HG03457 (cell line): ENCODE results near the gene IP6K3.

Experiments used
- ATAC-seq: cut with Tn5 transposase; IDR thresholded peaks from one replicate; pipeline ENCODE4 v1.9.1; 2021; ENCODE audit warnings: moderate number of reproducible peaks; ENCODE audit not compliant: unreplicated experiment

The IP6K3 gene

DNA sequence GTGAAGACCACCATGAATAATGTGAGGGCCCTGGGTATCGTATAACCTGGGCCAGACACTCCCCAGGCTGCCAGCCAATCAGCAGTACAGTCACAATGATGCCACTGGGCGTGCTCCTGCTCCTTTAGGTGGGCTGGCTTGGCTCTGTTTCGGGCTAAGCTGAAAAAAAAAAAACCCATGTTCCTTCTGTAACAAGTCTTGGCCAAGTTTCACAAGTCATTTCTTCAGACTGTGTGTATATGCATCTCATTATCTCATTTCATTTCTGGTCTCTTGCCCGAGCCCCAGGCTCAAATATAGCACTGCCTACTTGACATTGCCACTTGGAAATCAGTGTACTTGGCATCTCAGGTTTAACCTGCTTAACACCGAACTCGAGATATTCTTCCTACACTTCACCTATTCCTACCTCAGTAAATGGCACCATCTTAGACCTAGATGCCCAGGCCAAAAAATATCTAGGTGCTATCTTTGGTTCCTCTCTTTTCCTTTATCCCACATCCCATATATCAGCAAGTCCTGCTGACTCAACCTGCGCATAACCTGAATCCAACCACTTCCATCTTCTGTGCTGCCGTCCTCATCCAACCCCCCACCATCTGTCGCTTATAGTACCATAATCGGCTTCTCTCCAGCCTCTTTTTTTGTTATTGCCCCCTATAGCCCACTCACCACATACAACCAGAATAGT is 37.0 kb downstream of the IP6K3 start:
- ATAC-seq: no peak

DNA sequence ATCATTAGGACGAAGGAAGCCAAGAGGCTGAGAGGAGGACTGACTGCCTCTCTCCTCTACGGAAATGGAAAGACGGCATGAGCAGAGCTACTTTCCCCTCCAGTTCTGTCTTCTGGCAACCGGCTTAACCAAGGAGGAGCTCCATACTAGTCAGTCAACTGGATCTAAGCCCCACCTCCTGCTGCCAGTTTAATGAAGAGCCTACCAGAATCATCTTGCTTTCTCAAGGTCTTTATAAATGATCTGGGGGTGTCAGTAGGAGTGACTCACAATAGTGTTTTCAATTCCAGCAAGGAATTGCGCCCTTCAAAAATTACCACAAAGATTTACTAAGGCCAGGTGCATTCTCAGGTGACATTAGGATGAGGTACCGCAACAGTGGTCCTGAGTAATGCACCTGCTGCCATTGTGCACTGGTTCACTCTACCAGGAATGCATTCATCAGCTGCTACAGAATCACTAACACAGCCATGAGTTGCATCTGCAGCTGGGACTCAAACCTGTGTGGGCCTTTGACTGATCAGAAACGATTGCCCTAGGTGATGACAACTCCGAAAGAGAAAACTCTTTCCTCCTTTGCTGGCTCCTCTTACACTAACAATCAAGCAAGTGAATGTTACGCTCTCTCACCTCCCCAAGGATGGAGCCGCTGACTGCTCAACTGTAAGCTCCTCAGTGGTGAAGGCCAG is 38.0 kb downstream of the IP6K3 start:
- ATAC-seq: no peak

DNA sequence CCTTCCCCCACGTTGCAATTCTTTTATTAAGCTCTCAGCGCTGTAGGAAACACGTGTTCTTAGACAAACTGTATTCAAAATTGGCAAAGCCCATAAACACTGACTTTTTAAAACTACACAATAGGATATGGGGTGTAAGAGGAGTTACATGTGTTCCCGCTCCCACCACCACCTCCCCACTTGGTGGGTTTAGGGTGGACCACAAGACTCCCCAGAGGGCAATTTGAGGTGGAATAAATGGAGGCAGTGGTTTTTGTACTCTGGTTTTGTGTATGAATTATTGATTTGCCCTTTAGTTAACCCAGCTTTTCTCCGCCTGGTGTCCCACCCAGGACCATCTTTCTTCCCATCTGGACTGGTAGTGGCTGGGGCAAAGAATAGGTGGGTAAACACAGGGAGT is 38.9 kb downstream of the IP6K3 start:
- ATAC-seq: no peak

DNA sequence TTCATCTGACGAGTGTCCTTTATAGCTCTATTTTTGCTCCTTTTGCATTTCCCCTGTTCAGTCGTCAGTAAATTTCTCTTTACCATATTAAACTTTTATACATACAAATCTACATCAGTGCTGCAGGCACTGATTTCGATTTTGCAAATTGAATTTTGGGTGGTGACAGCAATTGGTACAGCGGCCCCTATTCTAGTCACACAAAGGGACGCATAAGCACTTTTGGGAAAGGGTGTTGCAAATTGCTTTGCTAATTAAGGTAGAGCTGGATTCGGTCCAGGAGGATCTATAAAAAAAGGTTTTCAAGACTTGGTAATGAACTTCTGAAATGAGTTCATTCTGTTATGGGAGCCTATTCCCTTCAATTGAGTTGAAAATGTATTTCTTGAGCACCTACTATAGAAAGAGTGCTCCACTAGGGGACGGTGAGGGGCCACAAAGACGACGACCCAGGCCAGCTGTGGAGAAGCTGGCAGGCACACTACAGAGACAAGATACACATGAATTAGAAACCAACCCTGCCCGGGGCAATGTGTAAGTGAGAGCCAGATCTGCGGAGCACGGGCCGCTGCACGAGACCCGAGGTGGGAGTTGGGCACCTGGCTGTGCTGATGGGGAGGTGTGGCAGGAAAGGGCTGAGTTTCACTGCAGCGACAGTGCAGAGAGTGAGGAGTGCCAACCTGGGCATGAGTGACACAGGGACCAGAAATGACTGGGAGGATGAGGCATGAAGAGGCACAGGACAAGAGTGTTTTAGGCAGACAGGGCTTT is 40.6 kb downstream of the IP6K3 start:
- ATAC-seq: no peak

DNA sequence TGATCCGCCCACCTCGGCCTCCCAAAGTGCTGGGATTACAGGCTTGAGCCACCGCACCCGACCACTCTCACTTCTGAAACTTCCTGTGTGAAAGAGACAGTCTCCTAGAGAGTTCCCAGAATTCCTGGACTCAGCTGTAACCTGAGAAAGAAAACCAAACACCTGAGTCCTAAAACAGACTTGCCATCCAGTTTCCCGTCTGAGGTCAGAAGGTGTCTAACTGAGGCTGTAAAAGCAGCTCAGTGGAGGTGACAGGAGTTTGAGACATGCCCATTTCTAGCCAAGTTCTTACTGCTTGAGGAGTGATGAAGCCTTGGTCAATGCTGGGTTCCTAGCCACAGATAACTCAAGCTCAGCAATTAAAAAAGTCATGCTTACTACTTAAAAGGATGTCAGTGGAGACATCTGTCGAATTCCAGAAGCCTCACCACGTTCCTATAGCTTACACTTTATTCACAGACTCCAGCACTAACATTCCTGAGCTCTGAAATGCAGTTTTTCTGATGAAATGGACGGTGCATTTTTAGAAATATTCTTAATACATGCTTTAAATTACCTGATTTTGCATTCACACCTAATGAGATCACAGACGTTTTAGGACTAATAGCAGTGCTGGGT is 41.3 kb downstream of the IP6K3 start:
- no peak for ATAC-seq

DNA sequence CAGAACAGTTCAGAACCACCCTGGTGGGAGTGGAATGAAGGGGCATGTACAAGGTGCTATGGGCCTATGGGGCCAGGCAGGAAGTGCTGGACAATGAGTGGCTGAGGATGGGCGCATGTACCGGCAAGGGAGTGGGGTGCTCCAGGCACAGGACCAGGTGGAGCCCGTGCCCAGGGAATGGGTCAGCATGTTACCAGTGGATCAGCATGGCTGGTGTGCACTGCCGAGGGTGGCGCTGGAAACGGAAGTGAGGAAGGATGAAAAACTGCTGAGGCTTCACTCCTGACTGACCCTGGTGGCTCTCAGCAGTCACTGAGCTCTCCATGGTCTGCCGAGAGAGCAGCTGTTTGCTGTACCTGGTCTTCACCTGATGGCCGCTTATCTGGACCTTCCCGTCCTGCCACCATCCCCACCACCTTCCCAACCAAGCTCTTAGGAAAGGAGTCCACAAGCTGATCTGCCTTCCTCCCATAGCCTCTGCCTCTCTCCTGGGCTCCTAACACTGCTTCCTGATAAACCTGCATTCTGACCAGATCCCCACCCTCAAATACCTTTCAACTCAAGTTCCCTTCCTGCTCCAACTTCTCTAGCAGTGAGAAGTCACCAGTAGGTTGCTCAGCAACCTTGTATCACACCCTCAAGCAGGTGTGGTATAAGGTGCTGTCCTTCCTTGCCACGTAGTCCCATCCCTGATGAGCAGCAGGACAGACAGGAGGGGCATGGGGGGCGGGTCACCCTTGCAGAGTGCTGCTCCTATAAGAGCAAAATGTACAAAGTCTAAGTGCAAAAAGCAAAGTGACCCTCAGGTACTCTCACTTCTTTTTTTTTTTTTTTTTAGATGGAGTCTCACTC is 42.3 kb downstream of the IP6K3 start:
- no peak for ATAC-seq

DNA sequence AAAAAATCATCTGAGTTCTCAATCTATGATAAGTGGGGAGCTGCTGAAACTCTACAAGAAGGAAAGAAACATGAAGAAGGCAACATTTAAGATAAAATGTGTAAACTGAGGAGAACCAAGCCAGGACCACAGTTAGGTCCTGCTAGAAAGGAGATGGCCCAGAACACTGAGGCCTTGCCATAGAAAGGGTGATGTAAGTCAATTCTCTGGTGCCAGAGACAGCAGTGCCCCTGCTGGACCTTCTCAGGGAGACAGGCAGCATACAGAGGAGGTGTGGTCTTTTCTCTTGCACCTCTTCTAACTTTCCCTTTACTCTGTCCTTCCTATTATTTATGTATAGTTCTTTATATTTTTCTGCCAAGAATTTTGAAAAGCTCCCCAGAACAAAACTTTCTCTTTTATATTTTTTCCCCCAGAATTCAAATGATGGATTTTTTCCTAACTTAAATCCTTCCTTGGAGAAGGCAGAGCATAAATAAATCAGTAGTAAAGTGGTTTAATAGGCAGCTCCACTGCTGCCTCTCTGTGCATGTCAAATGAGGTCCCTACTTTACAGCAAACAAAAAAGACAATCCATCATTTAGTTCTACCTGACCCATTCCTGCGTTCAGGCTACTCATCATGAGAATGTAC is 44.2 kb downstream of the IP6K3 start:
- ATAC-seq: no peak

DNA sequence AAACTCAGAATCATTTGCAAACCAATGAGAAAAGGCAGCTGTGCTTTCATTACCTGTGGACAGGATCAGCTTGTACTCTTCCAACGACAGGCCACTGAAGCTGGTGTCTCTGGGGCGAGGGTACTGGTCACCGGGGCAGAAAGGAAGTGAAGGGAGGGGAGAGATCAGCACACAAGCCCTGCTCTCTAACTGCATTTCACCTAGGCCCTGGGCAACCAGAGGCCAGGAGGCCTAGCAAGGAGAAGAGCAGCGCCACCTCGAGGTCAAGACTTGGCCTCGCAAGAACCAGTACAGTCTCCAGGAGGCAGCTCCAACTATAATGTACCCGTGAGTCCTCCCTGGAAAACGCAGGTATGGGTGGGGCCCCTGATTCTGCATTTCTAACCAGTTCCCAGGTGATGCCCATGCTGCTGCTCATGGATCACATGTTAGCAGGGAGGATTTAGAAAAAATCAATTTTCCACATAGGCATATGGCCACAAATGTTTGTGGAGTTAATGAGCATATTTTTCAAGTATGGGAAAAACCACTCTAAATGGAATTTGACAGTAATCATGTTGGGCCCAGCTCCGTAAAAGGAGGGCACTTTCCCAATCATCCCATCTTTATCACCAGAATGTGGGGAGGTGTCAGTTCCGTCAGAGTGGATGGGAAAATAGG is 46.2 kb downstream of the IP6K3 start:
- no peak for ATAC-seq

DNA sequence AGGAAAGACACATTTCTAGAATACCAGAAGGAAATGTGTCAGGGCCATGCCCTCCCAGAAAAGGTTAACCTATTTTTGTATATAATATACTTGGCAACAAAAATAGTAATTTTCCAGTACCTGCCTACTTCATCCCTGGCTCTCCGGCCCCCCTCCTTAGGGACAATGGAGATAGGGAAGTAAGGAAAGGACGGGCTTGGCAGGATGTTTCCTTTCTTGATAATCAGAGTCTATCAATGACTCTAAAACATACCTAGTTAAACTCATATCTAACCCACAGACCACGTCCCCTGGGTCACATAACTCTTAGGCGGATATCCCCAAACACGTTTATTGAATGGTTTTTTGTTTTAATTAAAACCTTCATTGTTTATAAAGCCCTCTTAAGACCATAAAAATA is 47.0 kb downstream of the IP6K3 start:
- no peak for ATAC-seq

DNA sequence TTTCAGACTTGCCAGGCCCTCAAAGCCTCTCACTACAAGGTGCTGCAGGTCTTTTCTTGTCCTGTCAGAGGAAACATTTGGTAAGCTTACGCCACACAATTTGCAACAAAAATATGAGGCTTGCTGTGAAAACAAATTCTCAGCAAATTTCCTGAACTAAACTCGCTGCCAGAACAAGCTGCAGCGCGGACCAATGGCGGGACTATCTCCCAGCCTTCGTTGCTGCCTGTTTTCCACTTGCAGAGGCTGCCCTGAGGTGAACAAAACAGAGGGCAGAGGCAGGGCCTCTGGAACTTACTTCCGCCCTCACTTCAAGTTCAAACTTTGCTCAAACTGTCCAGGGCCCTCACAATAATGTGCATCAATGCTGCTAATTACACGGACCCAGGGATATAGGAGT is 47.6 kb downstream of the IP6K3 start:
- no peak for ATAC-seq

DNA sequence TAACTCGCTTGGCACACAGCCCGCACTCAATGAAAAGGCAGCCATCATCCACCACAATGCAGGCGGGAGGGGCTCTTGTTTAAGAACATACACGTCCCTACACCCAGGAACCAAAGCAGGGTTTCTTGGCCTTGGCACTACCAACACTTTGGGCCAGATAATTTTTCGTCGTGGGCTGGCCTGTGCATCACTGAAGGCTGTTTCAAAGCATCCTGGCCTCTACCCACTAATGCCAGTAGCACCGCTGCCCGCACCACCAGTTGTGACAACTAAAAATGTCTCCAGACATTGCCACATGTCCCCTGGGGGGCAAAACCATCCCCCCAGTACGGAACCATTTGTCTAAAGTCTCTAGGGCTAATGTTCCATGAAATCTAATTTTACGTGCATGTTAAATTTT is 48.2 kb downstream of the IP6K3 start:
- no peak for ATAC-seq

DNA sequence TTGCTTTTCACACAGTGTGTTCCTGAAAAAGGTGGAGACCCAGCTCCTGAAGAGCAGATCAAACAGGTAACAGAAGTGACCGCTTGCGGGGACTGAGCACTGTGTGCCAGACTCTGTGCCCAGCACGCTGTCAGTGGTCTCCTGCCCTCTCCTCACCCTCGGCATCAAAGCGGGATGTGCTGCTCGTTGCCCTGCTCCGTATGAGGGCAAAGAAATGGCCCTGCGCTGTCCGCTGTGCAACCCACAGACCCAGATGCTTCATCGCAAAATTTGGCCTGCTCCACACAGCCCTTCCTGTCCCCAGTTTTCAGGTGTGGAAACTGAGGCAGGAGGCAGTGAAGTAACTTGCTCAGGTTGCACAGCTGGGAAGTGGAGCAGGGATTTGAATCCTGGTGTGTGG is 48.9 kb downstream of the IP6K3 start:
- no peak for ATAC-seq

DNA sequence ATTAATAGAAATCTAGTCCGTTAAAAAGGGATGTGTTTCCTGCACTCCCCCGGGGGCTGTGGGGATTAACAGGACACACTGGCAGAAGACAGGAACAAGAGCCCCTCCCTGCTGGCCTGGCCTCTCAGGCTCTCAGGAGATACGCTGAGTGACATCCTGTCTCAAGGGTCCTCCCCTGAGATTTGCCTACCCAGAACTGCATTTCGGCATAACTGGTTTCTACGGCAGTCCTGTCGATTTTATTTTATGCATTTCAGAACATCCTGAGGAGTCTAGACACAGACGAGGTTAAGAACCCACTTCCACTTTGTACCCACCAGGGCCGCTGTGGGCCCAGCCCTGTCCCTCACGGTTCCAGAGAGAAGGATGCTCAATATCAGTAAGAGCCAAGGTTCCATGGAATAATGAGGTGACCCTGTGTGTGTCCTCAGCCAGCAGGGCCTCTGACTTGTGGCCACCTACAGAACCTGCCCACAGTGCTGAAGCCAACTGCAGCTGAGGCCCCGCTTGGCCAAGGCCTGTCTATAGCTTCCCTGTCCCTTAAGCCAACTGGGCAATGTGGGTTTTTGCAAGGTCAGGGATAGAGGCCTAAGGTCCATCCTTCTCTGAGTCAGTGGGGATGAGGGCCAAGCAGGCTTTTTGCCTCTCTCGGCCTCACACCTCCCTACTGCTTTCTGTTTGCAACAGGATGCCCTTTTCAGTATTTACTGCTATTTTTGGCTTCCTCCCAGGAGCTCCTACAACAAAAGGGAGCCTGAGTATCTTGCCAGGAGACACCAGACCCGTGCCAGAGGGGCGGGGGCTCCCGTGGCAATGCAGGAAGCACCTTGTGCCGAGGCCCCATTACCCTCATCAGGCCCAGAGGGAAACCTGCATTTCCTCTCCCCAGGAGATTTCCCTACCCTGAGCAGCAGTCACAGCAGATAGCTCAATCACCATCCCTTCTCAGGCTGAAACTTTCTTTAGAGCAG is 49.9 kb downstream of the IP6K3 start:
- ATAC-seq: no peak

DNA sequence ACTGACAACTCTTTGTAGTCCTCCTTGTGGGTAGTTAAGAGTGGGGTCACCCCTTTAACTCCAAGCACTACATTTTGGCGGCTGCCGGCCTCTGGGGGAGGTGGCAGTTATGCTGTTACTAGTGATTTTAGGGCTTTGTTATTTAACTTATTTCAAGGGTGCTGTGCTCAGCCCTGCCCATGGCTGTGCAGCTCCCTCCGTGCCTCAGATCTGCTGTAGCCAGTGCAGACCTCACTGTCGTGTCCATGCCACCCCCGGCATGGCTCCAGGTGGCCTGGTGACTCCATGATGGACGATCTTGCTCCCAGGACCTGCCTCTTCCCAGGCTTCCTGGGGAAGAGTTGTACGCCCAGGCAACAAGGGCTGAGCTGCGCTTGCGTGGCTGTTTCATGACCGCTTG is 50.6 kb downstream of the IP6K3 start:
- no peak for ATAC-seq

DNA sequence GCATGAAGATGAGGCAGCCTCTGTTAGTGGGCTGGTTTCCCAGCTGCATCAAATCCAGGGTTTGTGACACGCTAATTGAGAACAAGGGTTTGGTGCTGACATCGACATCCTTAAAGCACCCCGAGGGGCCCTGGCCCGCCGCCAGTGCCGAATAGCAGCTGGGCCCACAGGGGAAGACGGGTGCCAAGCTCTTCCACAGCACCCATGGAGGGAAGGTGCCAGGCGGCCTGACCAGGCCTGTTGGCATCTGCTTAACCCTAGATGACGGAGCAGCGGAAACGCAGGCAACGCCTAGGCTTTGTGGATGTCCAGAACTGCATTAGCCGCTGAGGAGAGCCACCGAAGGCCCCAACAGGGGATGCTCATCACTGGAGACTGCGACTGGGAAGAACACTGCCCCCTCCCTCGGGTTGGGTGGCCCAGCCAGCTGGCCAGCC is 51.2 kb downstream of the IP6K3 start:
- no peak for ATAC-seq

DNA sequence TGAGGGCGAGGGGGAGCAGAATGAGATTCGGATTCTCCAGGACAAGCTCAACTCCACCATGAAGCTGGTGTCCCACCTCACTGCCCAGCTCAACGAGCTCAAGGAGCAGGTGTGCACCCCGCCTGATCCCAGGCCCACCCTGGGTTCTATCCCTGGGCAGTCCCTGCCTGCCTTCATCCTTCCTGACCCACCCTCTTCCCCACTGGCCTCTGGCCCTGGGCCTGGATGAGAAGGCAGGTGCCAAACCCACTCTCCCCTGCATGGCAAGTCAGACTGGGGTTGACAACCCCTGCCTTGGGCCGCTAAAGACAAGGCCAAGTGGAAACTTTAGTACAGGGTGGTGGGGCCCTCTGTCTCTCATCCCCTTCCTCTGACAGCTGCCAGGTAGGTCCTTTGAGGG is 51.7 kb downstream of the IP6K3 start:
- no peak for ATAC-seq

DNA sequence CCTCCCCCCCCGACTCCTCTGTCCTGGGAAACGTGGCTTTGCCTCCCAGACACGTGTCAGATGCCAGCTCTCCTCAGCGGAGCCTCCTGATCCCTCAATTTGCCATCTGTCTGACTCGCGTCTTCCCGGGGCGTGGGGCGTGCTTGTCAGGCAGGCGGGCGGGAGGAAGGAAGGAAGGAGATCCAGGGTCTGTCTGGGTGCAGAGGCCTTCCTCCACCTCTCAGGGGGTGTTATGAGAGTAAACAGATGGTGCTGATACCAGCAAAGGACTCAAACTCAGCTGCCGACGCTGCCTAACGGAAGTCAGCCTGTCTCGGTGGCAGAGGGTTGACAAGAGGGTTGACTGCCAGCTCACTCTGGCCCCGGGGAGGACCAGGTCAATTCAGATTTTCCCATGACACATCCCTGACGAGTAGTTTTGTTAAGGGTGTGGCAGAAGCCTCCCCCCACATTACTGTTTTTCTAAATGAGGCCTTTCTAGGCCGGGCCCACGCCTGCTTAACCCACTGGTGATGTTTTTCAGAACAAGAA is 52.2 kb downstream of the IP6K3 start:
- ATAC-seq: no peak
